HG03520 (cell line): Measurements from ENCODE around the gene ZSWIM8.
"Not testable (repeated sequence)": the region's sequence is repeated elsewhere in the genome, so short reads cannot be mapped to it uniquely, and the experiment has no call there.

ENCODE experiments used
- ATAC-seq: cut with Tn5 transposase; IDR thresholded peaks from one replicate; pipeline ENCODE4 v1.9.1; 2021; ENCODE audit warnings: mild to moderate bottlenecking, moderate library complexity; ENCODE audit not compliant: unreplicated experiment

The ZSWIM8 gene

GRCh38 chr10:73785211-73785720, at the start of gene ZSWIM8:
Gene ZSWIM8, plus strand, starts transcription at chr10:73785606. Its CDS starts 273 bp downstream, at chr10:73785879.
- ATAC-seq, result peak; percentile 76

GRCh38 chr10:73740501-73741254, 44.7 kb upstream of the ZSWIM8 start:
- ATAC-seq, result not testable (repeated sequence)

- no peak for ATAC-seq
These were observed 43.0 kb upstream of the ZSWIM8 start for GRCh38 chr10:73742454-73742734.

GRCh38 chr10:73743327-73743904, 42.0 kb upstream of the ZSWIM8 start:
- no peak for ATAC-seq

- ATAC-seq, result peak; percentile 87
These were observed 41.3 kb upstream of the ZSWIM8 start, which contains the start of gene SEC24C for GRCh38 chr10:73743905-73744663. Gene SEC24C, plus strand, starts transcription at chr10:73744372. Its CDS starts 2,461 bp downstream, at chr10:73746833.

- peak; percentile 32 for ATAC-seq
These were observed 40.8 kb upstream of the ZSWIM8 start for GRCh38 chr10:73744664-73744975.

GRCh38 chr10:73746721-73747120, 38.7 kb upstream of the ZSWIM8 start:
- no peak for ATAC-seq

GRCh38 chr10:73750819-73751218, 34.6 kb upstream of the ZSWIM8 start:
- ATAC-seq, result no peak

- no peak for ATAC-seq
These were observed 29.2 kb upstream of the ZSWIM8 start for GRCh38 chr10:73756183-73756582.

GRCh38 chr10:73758704-73759511, 26.5 kb upstream of the ZSWIM8 start:
- ATAC-seq, result no peak

GRCh38 chr10:73759512-73760115, 25.8 kb upstream of the ZSWIM8 start:
- ATAC-seq, result no peak

GRCh38 chr10:73761781-73762180, 23.6 kb upstream of the ZSWIM8 start:
- ATAC-seq, result no peak

- ATAC-seq, result no peak
These were observed 22.5 kb upstream of the ZSWIM8 start for GRCh38 chr10:73762915-73763314.

- ATAC-seq, result no peak
These were observed 22.1 kb upstream of the ZSWIM8 start for GRCh38 chr10:73763343-73763742.

- no peak for ATAC-seq
These were observed 20.3 kb upstream of the ZSWIM8 start for GRCh38 chr10:73765066-73765465.

GRCh38 chr10:73768881-73769280, 16.5 kb upstream of the ZSWIM8 start:
- ATAC-seq, result no peak

- no peak for ATAC-seq
These were observed 16.0 kb upstream of the ZSWIM8 start for GRCh38 chr10:73769396-73769795.

- ATAC-seq, result peak; percentile 34
These were observed 13.6 kb upstream of the ZSWIM8 start for GRCh38 chr10:73771722-73772280.

- peak; percentile 59 for ATAC-seq
These were observed 12.9 kb upstream of the ZSWIM8 start for GRCh38 chr10:73772281-73773151.
